ENCODE data around the gene MANEAL. TPM values are rescaled to one million over a fixed set of nuclear protein-coding genes. Genes with fewer than 3 reads are reported as not detected.

The MANEAL gene
- total and polyA plus RNA-seq, 2 of the 13 experiments (the other 11 are each of a cell fraction or from before 2014, with no cell fraction given): 20.8 to 26.4 TPM

- FAIRE-seq (no peak), DNase-seq (ENCODE audit: low spot score) (no peak), ATAC-seq (no peak)
- peaks cover 17% of the 10 kb centered on the region for H3K79me2 ChIP-seq (ENCODE audit: insufficient read depth, low read length)
- peak overlapping the region; percentile 78 for H3K9ac ChIP-seq (ENCODE audit: insufficient read depth, low read depth, low read length)
- H3K27ac ChIP-seq (ENCODE audit: extremely low read length, insufficient read depth, low read length): peak overlapping the region; percentile 75
- no peaks in the 10 kb centered on the region for H3K9me3 ChIP-seq (ENCODE audit: low read length)
- no peaks in the 10 kb centered on the region; a peak in 1 of 5 replicates for H3K27me3 ChIP-seq (ENCODE audit: control insufficient read depth in 1 of 2, insufficient read depth in 2 of 2, low read length in 2 of 2)
- H3K4me1 ChIP-seq (ENCODE audit: insufficient read depth, low read length): peaks cover 42% of the 10 kb centered on the region
- peak overlapping the region; percentile 72 to 85 (median 75) for H3K4me3 ChIP-seq (replicated peaks in 1 of 3; ENCODE audit: insufficient read depth in 1 of 3, low read depth in 2 of 3, low read length in 3 of 3)
- no peak overlapping the region for H2AFZ ChIP-seq (ENCODE audit: low read length)
- H3K36me3 ChIP-seq (replicated peaks in 1 of 2; ENCODE audit: control insufficient read depth in 1 of 2, insufficient read depth in 2 of 2, low read length in 2 of 2): peaks cover 11 to 45% of the 10 kb centered on the region in 2 experiments
- POLR2A ChIA-PET: interaction anchor here (1.6 to 2.9 kb wide), 3 partner anchors 13 to 117 kb away, joined by 4 to 19 read pairs (median 17); partner anchors contain the start of gene MTF1
- 4% methylated on average over 5 of the region's 9 CpGs for WGBS (ENCODE audit: low lambda C conversion rate)
- in situ Hi-C loops (cut with HindIII; ENCODE audit: extremely low pct_ligation_motif_present, low pct_unique_long_range_greater_than_20kb) (no loop called here), intact Hi-C loops (cut with micrococcal nuclease; ENCODE audit: unreplicated experiment) (loop anchor here (1.0 kb wide), 2 partner anchors 52 to 115 kb away; partner anchors contain the start of genes CDCA8 and MTF1)
- no TSS peak for BruUV-seq (replicated peaks)
- peaks cover 5% of the 10 kb centered on the region; the same call in 1 of the 2 replicates for H4K20me1 ChIP-seq (ENCODE audit: insufficient read depth, low read length)
- peak overlapping the region; percentile 95 for H3K4me2 ChIP-seq (ENCODE audit: low read depth, low read length)
- CTCF ChIA-PET (ENCODE audit: low intra/inter-chr PET ratio, low total read pairs): no interaction called here
- TF ChIP-seq ZZZ3 (CRISPR knock-in tag; IDR thresholded peaks at IDR 0.05; ENCODE audit: borderline replicate concordance): no peak
- no peak for TF ChIP-seq NR1H2 (CRISPR knock-in tag; IDR thresholded peaks at IDR 0.05; ENCODE audit: borderline replicate concordance, low read depth)
- TF ChIP-seq ZNF772 (CRISPR knock-in tag; IDR thresholded peaks at IDR 0.05): 0 out of 2 replicates have a peak, but pooled peaks have one; percentile 24
- TF ChIP-seq MED8 (CRISPR knock-in tag; IDR thresholded peaks at IDR 0.05; ENCODE audit: insufficient replicate concordance): no peak
- TF ChIP-seq RNF2 (conservative IDR thresholded peaks at IDR 0.05; ENCODE audit: low read depth): no peak
- no peak for TF ChIP-seq DRAP1 (CRISPR knock-in tag; IDR thresholded peaks at IDR 0.05)
- TF ChIP-seq ZNF124 (CRISPR knock-in tag; IDR thresholded peaks at IDR 0.05): no peak
- TF ChIP-seq GTF3A (CRISPR knock-in tag; conservative IDR thresholded peaks at IDR 0.05): no peak
- TF ChIP-seq ZNF747 (CRISPR knock-in tag; IDR thresholded peaks at IDR 0.05; ENCODE audit: borderline replicate concordance): 0 out of 2 replicates have a peak, but pooled peaks have one; percentile 36
- TF ChIP-seq YEATS2 (CRISPR knock-in tag; IDR thresholded peaks at IDR 0.05; ENCODE audit: borderline replicate concordance): no peak
- TF ChIP-seq ZNF558 (CRISPR knock-in tag; IDR thresholded peaks at IDR 0.05; ENCODE audit: borderline replicate concordance): no peak
- TF ChIP-seq ZSCAN20 (CRISPR knock-in tag; IDR thresholded peaks at IDR 0.05; ENCODE audit: borderline replicate concordance): 0 out of 2 replicates have a peak, but pooled peaks have one; percentile 8
- TF ChIP-seq MIER3 (CRISPR knock-in tag; IDR thresholded peaks at IDR 0.05; ENCODE audit: borderline replicate concordance): no peak
- TF ChIP-seq RFXANK (CRISPR knock-in tag; IDR thresholded peaks at IDR 0.05): no peak
- no peak for TF ChIP-seq ZNF737 (CRISPR knock-in tag; IDR thresholded peaks at IDR 0.05; ENCODE audit: borderline replicate concordance)
- no peak for TF ChIP-seq ZNF275 (CRISPR knock-in tag; IDR thresholded peaks at IDR 0.05; ENCODE audit: borderline replicate concordance)
- TF ChIP-seq HMG20A (CRISPR knock-in tag; IDR thresholded peaks at IDR 0.05; ENCODE audit: borderline replicate concordance): no peak
- TF ChIP-seq KLF9 (CRISPR knock-in tag; IDR thresholded peaks at IDR 0.05; ENCODE audit: low read depth): no peak
- TF ChIP-seq IRX3 (CRISPR knock-in tag; IDR thresholded peaks at IDR 0.05; ENCODE audit: borderline replicate concordance, low read depth): no peak
- no peak for TF ChIP-seq ZFX (CRISPR knock-in tag; IDR thresholded peaks at IDR 0.05; ENCODE audit: low read depth)
- no peak for TF ChIP-seq PRMT3 (CRISPR knock-in tag; IDR thresholded peaks at IDR 0.05; ENCODE audit: borderline replicate concordance, low read depth)
- TF ChIP-seq ZHX1 (CRISPR knock-in tag; IDR thresholded peaks at IDR 0.05; ENCODE audit: low read depth): no peak
Observed at GRCh38 chr1:37807220-37807554, 13.5 kb downstream of the MANEAL start.

All from HepG2 (cell line).